Bladder microvascular endothelial cell (primary cell): Measurements from ENCODE around the gene TOR1AIP1. TPM values are rescaled to one million over a fixed set of nuclear protein-coding genes. Genes with fewer than 3 reads are reported as not detected.

Source experiments
- total RNA-seq: library from RNA; depleted of rRNA; stranded (reverse); fragments of >200 nt; gene quantifications from 2 replicates; pipeline ENCODE4 v1.2.3, GENCODE V29; 2014

TOR1AIP1 gene, protein sequence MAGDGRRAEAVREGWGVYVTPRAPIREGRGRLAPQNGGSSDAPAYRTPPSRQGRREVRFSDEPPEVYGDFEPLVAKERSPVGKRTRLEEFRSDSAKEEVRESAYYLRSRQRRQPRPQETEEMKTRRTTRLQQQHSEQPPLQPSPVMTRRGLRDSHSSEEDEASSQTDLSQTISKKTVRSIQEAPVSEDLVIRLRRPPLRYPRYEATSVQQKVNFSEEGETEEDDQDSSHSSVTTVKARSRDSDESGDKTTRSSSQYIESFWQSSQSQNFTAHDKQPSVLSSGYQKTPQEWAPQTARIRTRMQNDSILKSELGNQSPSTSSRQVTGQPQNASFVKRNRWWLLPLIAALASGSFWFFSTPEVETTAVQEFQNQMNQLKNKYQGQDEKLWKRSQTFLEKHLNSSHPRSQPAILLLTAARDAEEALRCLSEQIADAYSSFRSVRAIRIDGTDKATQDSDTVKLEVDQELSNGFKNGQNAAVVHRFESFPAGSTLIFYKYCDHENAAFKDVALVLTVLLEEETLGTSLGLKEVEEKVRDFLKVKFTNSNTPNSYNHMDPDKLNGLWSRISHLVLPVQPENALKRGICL
- 16.2 and 33.3 TPM in 2 replicates for total RNA-seq

DNA sequence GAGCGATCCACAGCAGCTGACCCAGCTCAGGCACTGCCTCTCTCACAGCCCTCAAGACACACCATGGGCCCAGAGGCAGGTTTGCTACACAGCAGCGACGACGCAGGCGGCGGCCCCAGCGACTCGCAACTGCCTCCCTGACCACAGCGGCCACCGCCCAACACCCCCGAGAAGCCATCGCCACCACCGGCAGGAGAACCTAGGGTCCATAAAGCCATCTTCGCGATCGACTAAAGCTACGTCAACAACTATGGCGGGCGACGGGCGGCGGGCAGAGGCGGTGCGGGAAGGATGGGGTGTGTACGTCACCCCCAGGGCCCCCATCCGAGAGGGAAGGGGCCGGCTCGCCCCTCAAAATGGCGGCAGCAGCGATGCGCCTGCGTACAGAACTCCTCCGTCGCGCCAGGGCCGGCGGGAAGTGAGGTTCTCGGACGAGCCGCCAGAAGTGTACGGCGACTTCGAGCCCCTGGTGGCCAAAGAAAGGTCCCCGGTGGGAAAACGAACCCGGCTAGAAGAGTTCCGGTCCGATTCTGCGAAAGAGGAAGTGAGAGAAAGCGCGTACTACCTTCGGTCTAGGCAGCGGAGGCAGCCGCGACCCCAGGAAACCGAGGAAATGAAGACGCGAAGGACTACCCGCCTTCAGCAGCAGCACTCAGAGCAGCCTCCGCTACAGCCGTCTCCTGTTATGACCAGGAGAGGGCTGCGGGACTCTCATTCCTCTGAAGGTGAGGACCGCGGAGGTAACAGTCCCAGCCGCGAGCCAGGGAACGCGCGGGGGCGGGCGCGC lies at the start of gene TOR1AIP1:
TSS of gene TOR1AIP1 (plus strand) at position 33 of the 787 bp plus-strand sequence. CDS start at position 251, 218 bp downstream.

DNA sequence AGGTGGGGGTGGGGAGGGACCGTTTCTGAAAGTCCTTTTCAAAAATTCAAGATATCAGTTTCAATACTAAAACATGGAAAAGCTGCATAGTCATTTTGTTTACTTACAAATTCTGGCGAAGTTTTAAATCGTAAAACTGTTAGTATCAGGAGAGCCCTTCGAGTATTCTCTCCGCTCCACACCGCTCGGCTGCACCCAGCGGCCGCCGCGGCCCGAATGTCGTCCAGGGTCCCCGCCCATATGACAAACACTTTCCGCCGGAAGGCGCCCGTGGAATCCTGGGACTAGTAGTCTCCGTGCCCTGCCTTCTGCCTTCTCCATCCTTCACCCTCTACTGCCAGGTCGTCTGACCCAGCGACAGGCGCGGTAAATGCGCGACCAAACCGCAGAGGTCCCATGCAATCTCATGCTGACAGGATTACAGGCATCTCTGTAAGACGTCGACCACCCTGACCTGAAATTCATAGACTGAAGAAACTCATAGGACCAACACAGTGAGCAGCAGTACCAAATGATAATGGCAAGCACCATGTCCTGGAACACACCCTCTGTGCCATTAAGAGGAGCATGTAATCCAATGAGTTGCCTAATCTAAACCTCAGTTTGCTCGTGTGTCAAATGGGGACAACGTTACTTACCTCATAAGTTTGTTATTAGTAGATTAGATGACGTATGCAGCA lies 4.4 kb upstream of the TOR1AIP1 start, which contains the start of gene TOR1AIP2:
TSS of gene TOR1AIP2 (minus strand) at position 218 of the 680 bp plus-strand sequence. CDS start 25,138 bp downstream, outside the sequence.

DNA sequence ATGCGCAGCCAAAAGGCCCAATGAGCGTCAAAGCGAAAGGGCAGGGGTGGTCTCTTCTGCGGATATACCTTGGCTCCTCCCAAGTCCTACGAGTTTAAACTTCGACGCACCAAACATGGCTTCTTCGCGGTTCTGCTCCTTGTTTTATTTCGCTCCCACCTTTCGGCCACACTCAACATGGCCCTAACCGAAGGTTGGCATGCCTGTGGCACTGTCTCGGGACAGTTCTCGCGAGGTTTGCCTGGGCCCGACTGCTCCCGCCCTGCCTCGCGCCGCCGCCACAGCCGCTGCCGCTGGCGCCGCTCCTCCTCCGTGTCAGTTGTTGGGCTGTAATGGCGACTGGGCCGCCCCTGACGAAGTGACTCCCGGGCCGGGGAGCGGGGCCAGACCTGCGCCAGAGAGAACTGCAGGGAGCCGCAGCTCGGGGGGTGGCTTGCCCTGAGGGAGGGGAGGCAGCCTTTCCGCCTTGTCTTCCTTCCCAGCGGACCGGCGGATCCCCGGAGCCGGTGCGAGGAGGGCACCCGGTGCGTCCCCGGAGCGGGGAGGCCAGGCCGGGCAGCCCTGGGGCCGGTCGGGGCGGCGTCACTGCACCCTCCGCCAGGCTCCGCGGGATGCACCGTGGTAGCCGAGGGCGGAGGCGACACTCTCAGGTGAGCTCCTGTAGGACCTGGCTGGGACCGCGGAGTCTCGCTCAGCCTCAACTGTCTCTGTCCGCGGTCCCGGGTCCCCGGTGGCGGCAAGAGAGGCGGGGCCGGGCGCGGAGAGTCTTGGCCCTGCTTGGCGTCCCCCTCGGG lies 72.6 kb downstream of the TOR1AIP1 start, which contains the start of gene CEP350:
TSS of gene CEP350 (plus strand) at position 318 of the 794 bp plus-strand sequence. CDS start 31,372 bp downstream, outside the sequence.

Other genes starting within 250 kb of the TOR1AIP1 start
- 0.25 TPM in 1 of 2 replicates, not detected in the other for gene FAM163A, start 139.0 kb upstream of the TOR1AIP1 start, total RNA-seq
- gene TOR1AIP2, start 4.5 kb upstream of the TOR1AIP1 start, total RNA-seq: 47.8 and 123 TPM in 2 replicates
- gene CEP350, start 72.5 kb downstream of the TOR1AIP1 start, total RNA-seq: 25.1 and 46.3 TPM in 2 replicates